ENCODE results near the gene SERINC2. TPM values are rescaled to one million over a fixed set of nuclear protein-coding genes. Genes with fewer than 3 reads are reported as not detected.
"Not testable (repeated sequence)": the region's sequence is repeated elsewhere in the genome, so short reads cannot be mapped to it uniquely, and the experiment has no call there.

Gene SERINC2
- polyA plus RNA-seq, 4 donors, result 38.4 to 57.1 (median 47.9) TPM

DNA sequence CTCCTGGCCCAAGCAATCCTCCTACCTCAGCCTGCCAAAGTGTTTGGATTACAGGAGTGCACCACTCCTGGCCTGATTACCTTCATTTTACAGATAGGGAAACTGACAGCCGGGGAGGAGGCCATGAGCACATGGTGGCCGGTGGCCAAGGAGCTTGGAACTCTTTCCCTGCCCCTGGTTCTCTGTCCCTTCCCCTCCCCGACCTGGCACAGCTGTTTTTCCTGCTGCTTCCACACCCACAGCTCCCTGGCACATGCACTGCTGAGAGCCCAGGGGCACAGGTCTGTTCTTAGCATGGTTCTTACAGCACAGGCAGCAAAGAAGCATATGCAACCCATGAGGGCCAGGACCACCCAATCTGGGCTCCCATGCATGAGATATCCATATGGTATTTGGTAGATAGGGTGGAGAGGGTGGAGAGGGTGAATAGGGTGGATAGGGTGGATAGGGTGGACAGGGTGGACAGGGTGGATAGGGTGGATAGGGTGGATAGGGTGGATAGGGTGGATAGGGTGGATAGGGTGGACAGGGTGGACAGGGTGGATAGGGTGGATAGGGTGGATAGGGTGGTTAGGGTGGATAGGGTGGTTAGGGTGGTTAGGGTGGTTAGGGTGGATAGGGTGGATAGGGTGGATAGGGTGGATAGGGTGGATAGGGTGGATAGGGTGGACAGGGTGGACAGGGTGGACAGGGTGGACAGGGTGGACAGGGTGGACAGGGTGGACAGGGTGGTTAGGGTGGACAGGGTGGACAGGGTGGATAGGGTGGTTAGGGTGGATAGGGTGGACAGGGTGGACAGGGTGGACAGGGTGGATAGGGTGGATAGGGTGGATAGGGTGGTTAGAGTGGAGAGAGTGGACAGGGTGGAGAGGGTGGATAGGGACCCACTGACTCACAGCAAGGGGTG, 18.6 kb downstream of the SERINC2 start:
- DNase-seq (ENCODE audit: low read depth in 4 of 4, low spot score in 2 of 4), result not testable (repeated sequence)

DNA sequence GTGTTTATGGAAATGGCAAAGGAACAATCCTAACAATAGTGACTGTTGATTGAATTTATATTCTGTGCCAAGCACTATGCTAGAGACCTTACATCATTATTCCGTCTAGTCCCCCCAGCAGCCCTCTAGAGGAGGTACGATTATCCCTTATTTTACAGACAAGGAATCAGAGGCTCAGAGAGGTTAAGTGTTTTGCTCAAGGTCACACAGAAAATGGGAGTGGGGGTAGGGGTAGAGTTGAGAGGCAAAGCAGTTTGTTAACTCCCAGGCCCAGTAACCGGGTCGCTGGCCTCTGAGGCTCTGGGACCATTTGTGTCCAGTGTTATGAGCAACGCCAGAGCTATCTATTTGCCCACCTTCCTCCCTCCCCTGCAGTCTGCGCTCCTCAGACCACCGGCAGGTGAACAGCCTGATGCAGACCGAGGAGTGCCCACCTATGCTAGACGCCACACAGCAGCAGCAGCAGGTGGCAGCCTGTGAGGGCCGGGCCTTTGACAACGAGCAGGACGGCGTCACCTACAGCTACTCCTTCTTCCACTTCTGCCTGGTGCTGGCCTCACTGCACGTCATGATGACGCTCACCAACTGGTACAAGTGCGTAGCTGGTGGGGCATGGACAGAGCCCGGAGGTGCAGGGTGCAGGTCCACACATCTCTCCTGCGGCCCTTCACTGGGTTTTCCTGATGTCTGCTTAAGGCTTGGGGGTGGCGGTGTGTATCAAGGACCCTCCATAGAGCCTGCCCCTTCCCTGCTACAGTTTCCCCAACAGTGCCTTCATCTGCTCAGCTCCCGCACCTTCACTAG, 19.8 kb downstream of the SERINC2 start:
- no peak for DNase-seq (ENCODE audit: low read depth in 4 of 4, low spot score in 2 of 4)

DNA sequence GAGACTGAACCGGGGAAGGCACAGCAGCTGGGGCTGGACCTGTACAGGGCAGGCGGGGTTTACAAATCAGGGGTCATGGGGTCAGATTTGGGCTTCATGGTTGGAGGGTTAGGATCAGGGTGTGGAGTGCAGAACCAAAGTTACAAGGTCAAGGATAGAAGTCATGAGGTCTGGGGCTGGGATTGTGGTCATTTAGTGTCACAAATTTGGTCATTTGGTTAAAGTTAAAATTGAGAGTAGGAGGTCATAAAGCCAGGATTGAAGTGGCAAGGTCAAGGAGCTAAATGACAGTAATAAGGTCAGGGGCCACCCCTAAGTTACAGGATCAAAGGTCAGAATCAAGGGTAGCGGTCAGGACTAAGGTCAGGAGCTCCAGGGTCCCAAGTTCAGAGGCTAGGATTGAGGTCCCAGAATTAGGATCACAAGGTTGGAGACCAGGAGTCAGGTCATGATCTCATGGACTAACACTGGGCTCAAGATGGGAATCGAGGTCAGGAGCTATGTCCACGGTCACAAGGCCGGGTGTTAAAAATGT, 20.4 kb downstream of the SERINC2 start:
- DNase-seq (ENCODE audit: low read depth in 4 of 4, low spot score in 2 of 4), result no peak

DNA sequence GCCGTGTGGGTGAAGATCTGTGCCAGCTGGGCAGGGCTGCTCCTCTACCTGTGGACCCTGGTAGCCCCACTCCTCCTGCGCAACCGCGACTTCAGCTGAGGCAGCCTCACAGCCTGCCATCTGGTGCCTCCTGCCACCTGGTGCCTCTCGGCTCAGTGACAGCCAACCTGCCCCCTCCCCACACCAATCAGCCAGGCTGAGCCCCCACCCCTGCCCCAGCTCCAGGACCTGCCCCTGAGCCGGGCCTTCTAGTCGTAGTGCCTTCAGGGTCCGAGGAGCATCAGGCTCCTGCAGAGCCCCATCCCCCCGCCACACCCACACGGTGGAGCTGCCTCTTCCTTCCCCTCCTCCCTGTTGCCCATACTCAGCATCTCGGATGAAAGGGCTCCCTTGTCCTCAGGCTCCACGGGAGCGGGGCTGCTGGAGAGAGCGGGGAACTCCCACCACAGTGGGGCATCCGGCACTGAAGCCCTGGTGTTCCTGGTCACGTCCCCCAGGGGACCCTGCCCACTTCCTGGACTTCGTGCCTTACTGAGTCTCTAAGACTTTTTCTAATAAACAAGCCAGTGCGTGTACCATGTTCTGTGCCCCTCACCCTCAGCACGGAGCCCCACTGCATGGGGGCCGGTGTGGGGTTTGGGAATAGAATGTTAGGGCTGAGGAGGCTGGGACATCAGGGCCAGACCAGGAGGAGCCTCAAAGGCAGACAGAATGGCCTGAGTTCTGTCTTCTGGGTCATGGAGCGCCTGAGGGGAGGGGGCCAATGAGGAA, 21.3 kb downstream of the SERINC2 start:
- no peak for DNase-seq (ENCODE audit: low read depth in 4 of 4, low spot score in 2 of 4)

GRCh38 chr1:31434979-31435378, 22.0 kb downstream of the SERINC2 start:
- DNase-seq (ENCODE audit: low read depth in 4 of 4, low spot score in 2 of 4), result no peak

DNA sequence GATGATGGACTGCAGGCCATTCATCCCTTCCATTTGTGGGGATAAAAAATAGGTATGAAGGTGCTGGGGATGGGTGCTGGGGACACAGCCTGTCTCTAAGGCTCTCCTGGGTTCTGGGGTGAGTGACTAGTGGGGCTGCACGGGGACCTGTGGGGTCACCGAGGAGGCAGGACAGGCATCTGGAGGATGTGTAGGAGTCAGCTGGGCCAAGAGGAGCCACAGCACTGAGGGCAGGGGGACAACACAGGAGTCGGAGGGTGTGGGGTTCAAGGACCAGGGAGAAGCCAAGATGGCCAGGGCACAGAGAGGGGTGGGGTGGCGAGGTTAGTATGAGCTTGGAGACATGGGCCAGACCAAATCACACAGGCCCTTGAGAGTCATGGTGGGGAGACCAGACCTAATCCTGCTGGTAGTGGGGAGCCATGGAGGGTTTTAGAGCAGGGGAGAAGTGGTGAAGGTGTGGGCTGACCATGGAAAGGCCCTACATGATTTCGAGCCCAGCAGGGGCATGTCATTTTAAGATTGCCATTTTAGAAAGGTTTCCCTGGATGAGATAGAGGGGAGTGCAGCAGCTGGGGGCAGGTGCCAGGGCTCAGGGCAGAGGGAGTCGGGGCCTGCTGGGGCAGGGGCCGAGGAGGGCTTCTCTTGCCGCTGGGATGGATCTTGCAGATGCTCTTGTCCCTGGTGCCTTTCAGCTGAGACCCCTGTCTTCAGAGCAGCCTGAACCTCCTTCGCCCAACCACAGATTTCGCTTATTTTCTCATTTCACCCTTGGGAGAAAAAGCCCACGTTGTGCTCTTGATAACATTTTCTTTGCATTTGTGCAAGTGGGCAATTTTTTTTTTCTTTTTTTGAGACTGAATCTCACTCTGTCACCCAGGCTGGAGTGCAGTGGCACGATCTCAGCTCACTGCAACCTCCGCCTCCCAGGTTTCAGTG, 22.7 kb downstream of the SERINC2 start:
- no peak for DNase-seq (ENCODE audit: low read depth in 4 of 4, low spot score in 2 of 4)

DNA sequence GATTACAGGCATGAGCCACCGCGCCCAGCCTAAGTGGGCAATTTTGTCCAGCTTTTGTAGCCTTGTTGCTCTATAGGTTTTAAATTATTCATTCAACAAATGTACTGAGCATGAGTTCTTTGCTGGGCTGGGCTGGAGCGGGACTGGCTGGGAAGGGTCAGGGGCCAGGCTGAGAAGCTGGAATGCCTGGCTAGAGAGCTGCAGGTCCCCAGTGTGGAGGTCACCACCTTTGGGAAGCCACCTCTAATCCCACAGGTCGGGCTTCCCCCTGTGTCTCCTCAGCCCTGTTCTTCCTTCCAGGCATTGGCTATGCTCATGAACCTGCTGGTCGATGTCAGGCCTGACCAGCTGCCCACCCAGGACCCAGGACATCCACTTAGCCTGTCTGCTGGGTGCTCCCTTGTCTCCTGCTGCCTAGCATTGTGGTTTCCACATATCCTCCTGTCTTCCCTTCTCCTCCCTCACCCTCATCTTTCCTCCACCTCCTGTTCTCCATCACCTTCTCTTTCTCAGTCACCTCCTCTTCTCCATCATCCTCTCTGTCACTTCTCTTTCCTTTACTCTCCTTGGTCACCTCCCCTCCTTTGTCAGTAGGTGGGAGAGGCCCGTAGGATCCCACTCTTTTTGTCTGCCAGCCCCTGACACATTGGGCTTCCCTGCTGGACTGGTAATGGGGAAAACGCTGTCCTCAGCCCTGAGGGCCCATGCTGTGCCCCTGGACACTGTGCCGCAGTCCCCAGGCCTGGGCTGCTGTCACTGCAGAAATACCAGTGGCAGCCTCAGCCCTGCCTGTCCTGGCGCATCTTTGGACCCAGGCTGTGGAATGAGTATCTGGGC, 23.8 kb downstream of the SERINC2 start:
- DNase-seq (ENCODE audit: low read depth in 4 of 4, low spot score in 2 of 4), result no peak

GRCh38 chr1:31437433-31438037, 24.5 kb downstream of the SERINC2 start:
- no peak for DNase-seq (ENCODE audit: low read depth in 4 of 4, low spot score in 2 of 4)

- DNase-seq (ENCODE audit: low read depth in 4 of 4, low spot score in 2 of 4), result no peak
These were observed 26.3 kb downstream of the SERINC2 start for GRCh38 chr1:31439276-31439675.

GRCh38 chr1:31441073-31441472, 28.1 kb downstream of the SERINC2 start:
- no peak for DNase-seq (ENCODE audit: low read depth in 4 of 4, low spot score in 2 of 4)

DNA sequence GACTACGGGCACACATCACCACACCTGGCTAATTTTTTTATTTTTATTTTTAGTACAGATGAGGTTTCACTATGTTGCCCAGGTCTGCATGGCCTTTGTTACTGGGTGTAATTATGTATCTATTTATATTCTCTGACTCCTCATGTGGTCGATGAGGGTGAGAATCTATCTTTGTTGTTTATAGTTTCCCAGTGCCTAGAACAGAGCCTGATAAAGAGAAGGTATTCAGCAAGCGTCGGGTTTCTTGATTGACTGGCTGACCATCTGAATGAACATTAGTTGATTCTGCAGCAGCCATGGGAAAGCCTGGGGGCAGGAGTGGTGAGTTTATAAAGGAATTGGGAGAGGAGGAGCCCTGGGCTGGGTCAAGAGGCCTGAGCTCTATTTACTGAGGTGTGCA, 28.5 kb downstream of the SERINC2 start:
- no peak for DNase-seq (ENCODE audit: low read depth in 4 of 4, low spot score in 2 of 4)

GRCh38 chr1:31441970-31442647, 29.1 kb downstream of the SERINC2 start:
- no peak for DNase-seq (ENCODE audit: low read depth in 4 of 4, low spot score in 2 of 4)

- DNase-seq (ENCODE audit: low read depth in 4 of 4, low spot score in 2 of 4), result no peak
These were observed 29.6 kb downstream of the SERINC2 start for GRCh38 chr1:31442648-31442994.

- DNase-seq (ENCODE audit: low read depth in 4 of 4, low spot score in 2 of 4), result no peak
These were observed 30.7 kb downstream of the SERINC2 start for GRCh38 chr1:31443673-31444072.

- DNase-seq (ENCODE audit: low read depth in 4 of 4, low spot score in 2 of 4), result no peak
These were observed 31.9 kb downstream of the SERINC2 start for GRCh38 chr1:31444725-31445448.

- no peak for DNase-seq (ENCODE audit: low read depth in 4 of 4, low spot score in 2 of 4)
These were observed 32.9 kb downstream of the SERINC2 start for GRCh38 chr1:31445951-31446350.

DNA sequence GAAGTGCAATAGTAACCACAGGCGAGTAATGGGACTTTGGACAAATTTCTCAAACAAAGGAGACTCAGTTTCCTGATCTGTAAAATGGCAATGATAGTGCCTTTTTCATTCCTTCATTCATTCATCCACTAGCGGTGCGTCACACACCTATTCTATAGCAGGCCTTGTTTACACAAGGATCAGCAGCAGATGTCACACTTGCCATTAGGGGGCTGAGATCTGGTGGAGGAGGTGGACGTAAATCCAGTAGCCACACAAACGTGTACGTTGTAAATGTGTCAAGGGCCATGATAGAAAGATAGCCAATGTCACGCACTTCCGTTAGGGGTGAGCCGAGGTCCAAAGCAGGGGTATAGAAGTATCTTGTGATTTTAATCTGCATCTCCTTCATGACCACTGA, 34.2 kb downstream of the SERINC2 start:
- DNase-seq (ENCODE audit: low read depth in 4 of 4, low spot score in 2 of 4), result no peak
